K562 (cell line): ENCODE data around the gene EPPIN. TPM values are rescaled to one million over a fixed set of nuclear protein-coding genes. Genes with fewer than 3 reads are reported as not detected.

ENCODE experiments used
- ATAC-seq: fragments of 200-7000 bp; cut with Tn5 transposase; 3 replicates; pipeline ENCODE4 v1.9.1; 2020; ENCODE audit warnings: moderate library complexity
- BruUV-seq: library from RNA; stranded (reverse); fragments of 400-500 nt; replicated peaks from 2 replicates; lab custom pipeline; 2021; lab: Mats Ljungman, UMichigan
- CTCF ChIA-PET: fragments of 300-600 bp; formaldehyde crosslinking; extraction: SDS; loops from one replicate; lab custom pipeline; 2021; ENCODE audit warnings: low intra/inter-chr PET ratio; lab: Yijun Ruan, JAX
- POLR2A ChIA-PET: fragments of 300-600, 350-650 bp; sonication (Branson Sonifier 250); formaldehyde crosslinking; extraction: SDS; loops from one replicate; lab custom pipeline; 2021; ENCODE audit warnings: antibody characterized with exemption, inconsistent platforms; lab: Yijun Ruan, JAX
- DNase-seq, 4 experiments: peaks; one replicate each; pipeline versions ENCODE4 v3.0.0 to v3.0.0-alpha.2; 2011 to 2018; ENCODE audit warnings: low spot score in 3 of 4, mixed read lengths in 3 of 4; ENCODE audit errors: extremely low read depth in 1 of 4
- FAIRE-seq: peaks from 2 replicates; lab custom pipeline; 2011; peaks lifted over from hg19 to GRCh38; lab: Jason Lieb, UNC
- H2AFZ ChIP-seq: 2 replicates; pipeline ENCODE4 v1.6.0; 2011; ENCODE audit warnings: low read depth, low read length, control low read depth, inconsistent platforms
- H3K27ac ChIP-seq: fragments of 200-600 bp; 3 replicates; pipeline ENCODE4 v1.8.0; 2011; ENCODE audit warnings: low read depth, mild to moderate bottlenecking, control low read depth, inconsistent platforms, low read length, moderate library complexity, mixed read lengths; ENCODE audit errors: extremely low read depth
- H3K27me3 ChIP-seq, 2 experiments: fragments of 300-600 bp in 1 of 2; 2 replicates in 1 of 2; 3 replicates in 1 of 2; pipeline versions ENCODE4 v1.6.0 to v1.8.0; 2011; ENCODE audit warnings: inconsistent platforms in 2 of 2, low read length in 2 of 2, mild to moderate bottlenecking in 1 of 2, mixed read lengths in 1 of 2, moderate library complexity in 1 of 2; ENCODE audit not compliant: control insufficient read depth in 2 of 2, insufficient read depth in 2 of 2
- H3K36me3 ChIP-seq: fragments of 300-600 bp; 3 replicates; pipeline ENCODE4 v1.8.0; 2011; ENCODE audit warnings: mild to moderate bottlenecking, low read length, inconsistent platforms; ENCODE audit not compliant: control insufficient read depth, insufficient read depth
- H3K4me1 ChIP-seq, 2 experiments: fragments of 200-600 bp in 1 of 2; replicated peaks in 1 of 2; 2 replicates in 1 of 2; 3 replicates in 1 of 2; pipeline versions ENCODE4 v1.5.1 to v1.8.0; 2011; ENCODE audit warnings: inconsistent platforms in 2 of 2, low read length in 2 of 2, mild to moderate bottlenecking in 1 of 2, mixed read lengths in 1 of 2, moderate library complexity in 1 of 2; ENCODE audit not compliant: control insufficient read depth in 2 of 2, insufficient read depth in 2 of 2
- H3K4me2 ChIP-seq: 2 replicates; pipeline ENCODE4 v1.6.1; 2011; ENCODE audit warnings: low read length, control low read depth, inconsistent platforms, mixed read lengths; ENCODE audit not compliant: insufficient read depth
- H3K4me3 ChIP-seq: fragments of 200-600 bp; sonication (generic), shearing (Covaris generic); 2 replicates; pipeline ENCODE4 v1.5.1; 2016; ENCODE audit warnings: control low read depth, inconsistent platforms
- H3K79me2 ChIP-seq: fragments of 200-600 bp; 3 replicates; pipeline ENCODE4 v1.8.0; 2011; ENCODE audit warnings: low read length, inconsistent platforms; ENCODE audit not compliant: control insufficient read depth, insufficient read depth
- H3K9ac ChIP-seq, 2 experiments: 2 replicates each; pipeline versions ENCODE4 v1.6.0 to v1.6.1; 2011; ENCODE audit warnings: low read depth in 2 of 2, low read length in 2 of 2, control low read depth in 1 of 2, inconsistent platforms in 1 of 2, mild to moderate bottlenecking in 1 of 2, mixed read lengths in 1 of 2; ENCODE audit not compliant: insufficient read depth in 1 of 2
- H3K9me1 ChIP-seq: one replicate; pipeline ENCODE4 v1.6.0; 2011; ENCODE audit warnings: inconsistent platforms, mild to moderate bottlenecking, low read length, moderate library complexity; ENCODE audit not compliant: control insufficient read depth, insufficient read depth
- H3K9me3 ChIP-seq: replicated peaks from 2 replicates; pipeline ENCODE4 v1.5.1; 2011; ENCODE audit warnings: low read depth, low read length, inconsistent platforms; ENCODE audit not compliant: control insufficient read depth, insufficient read depth
- H4K20me1 ChIP-seq: replicated peaks from 2 replicates; pipeline ENCODE4 v1.6.1; 2011; ENCODE audit warnings: low read length, inconsistent platforms, mixed read lengths; ENCODE audit not compliant: control insufficient read depth, insufficient read depth
- NFE2 ChIP-seq: IDR thresholded peaks from 2 replicates; pipeline ENCODE4 v1.6.1; 2014; ENCODE audit warnings: antibody characterized with exemption, low read depth
- RAD21 ChIP-seq, 2 experiments: fragments of 250-450 bp in 1 of 2; fragments of 450-650 bp in 1 of 2; sonication (Bioruptor Pico) in 1 of 2; formaldehyde crosslinking in 1 of 2; IDR thresholded peaks in 1 of 2; conservative IDR thresholded peaks in 1 of 2; 2 replicates each; pipeline versions ENCODE4 v1.4.0 to v1.8.0; 2020 to 2022; ENCODE audit warnings: mild to moderate bottlenecking in 2 of 2, moderate library complexity in 1 of 2
- SLC30A9 ChIP-seq: fragments of 250-450 bp; sonication (Bioruptor Pico); IDR thresholded peaks from 2 replicates; pipeline ENCODE4 v1.8.0; 2022; ENCODE audit warnings: mild to moderate bottlenecking, moderate library complexity
- ZNF707 ChIP-seq: fragments of 250-450 bp; sonication (Bioruptor Pico); conservative IDR thresholded peaks from 2 replicates; pipeline ENCODE4 v1.8.0; 2022; ENCODE audit warnings: inconsistent platforms, mild to moderate bottlenecking, moderate library complexity
- WGBS: fragments of 100-300 bp; shearing (Covaris generic); methylation state at CpG from one replicate; pipeline ENCODE4 v1.1.6; 2016; ENCODE audit warnings: low coverage, mixed read lengths; ENCODE audit not compliant: insufficient coverage; ENCODE audit errors: missing lambda C conversion rate; 5-methylcytosine and 5-hydroxymethylcytosine counted together
- in situ Hi-C: fragments of 300-500 bp; cut with MboI; formaldehyde crosslinking; loops from 4 replicates; pipeline ENCODE4 v1.15.0; 2018; ENCODE audit warnings: inconsistent platforms, mixed read lengths
- intact Hi-C: fragments of 100-400 bp; cut with micrococcal nuclease; formaldehyde crosslinking; loops from 2 replicates; pipeline ENCODE4 v1.14.2; 2022
- polyA plus RNA-seq, 8 experiments: library from polyadenylated mRNA; depleted of rRNA in 4 of 8; stranded (reverse) in 5 of 8; unstranded in 3 of 8; fragments of >200 nt; fragmentation: Nextera tagmentation in 2 of 8; fragmentation: Illumina TruSeq in 1 of 8; extraction: Ambion mirVana in 2 of 8; extraction: Trizol in 1 of 8; gene quantifications; 2 replicates each; pipeline versions ENCODE4 v1.2.1 to v1.2.3, GENCODE V29; 2011 to 2014; ENCODE audit warnings: inconsistent platforms in 1 of 8, missing spikeins in 1 of 8
- total RNA-seq, 7 experiments: library from RNA; depleted of rRNA in 6 of 7; stranded (reverse); fragments of >200 nt in 6 of 7; fragmentation: Illumina TruSeq in 2 of 7; extraction: Trizol in 2 of 7; gene quantifications; 2 replicates each; pipeline versions ENCODE4 v1.2.1 to v1.2.3, GENCODE V29; 2011 to 2021; ENCODE audit warnings: low replicate concordance in 1 of 7
- TF ChIP-seq, protein P1 (sequence below), 3 experiments: IDR thresholded peaks in 2 of 3; conservative IDR thresholded peaks in 1 of 3; 2 replicates each; pipeline ENCODE4 v1.5.1; 2011 to 2012; ENCODE audit warnings: low read length in 3 of 3, mild to moderate bottlenecking in 3 of 3, control low read depth in 2 of 3, improper control_type of control experiment in 1 of 3, inconsistent platforms in 1 of 3, low read depth in 1 of 3, mixed read lengths in 1 of 3, moderate library complexity in 1 of 3; ENCODE audit not compliant: insufficient read depth in 2 of 3
- TF ChIP-seq, protein P2 (sequence below), 2 experiments: fragments of 450-650 bp; formaldehyde crosslinking in 1 of 2; IDR thresholded peaks; 2 replicates each; pipeline versions ENCODE4 v1.4.0 to v1.6.1; 2014 to 2020; ENCODE audit warnings: mild to moderate bottlenecking in 2 of 2, borderline replicate concordance in 1 of 2, low read depth in 1 of 2

EPPIN gene
- total and polyA plus RNA-seq, 9 of the 15 experiments (the other 6 are each of a cell fraction or from before 2014, with no cell fraction given): not detected

DNA sequence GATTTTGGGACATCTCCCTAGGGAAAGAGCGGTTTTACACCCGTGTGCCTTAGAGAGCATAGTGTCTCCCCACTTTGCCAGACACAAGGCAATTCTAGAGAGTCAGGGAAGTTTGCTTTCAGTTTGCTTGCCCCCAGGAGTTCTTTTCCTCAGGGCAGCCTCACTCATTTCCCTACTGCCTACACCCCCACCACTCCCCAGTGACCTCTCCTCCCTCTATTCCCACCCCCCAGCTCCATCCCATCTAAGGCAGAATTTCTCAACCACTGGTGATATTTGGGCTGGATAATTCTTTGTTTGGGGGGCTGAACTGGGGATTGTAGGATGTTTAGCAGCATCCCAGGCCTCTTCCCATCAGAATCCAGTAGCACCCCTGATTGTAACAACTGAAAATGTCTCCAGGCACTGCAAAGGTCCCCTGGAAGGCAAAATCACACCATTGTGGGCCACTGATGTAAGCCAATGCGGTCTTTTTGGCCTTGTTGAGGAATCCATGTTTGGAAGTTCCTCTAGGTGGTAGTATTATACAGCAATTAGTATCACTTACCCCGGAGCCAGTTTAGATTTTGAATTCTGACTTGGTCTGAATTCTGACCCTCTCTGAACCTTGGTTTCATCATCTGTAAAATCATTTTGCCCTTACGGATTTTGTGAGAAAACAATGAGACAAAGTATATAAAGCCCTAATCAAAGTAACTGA lies 1.3 kb downstream of the EPPIN start:
- intact Hi-C loops (loop anchor here (1.0 to 10.0 kb wide), 2 partner anchors 225 to 231 kb away; no protein-coding TSS in a partner anchor), in situ Hi-C loops (no loop called here)
- TF ChIP-seq, protein P1, sequence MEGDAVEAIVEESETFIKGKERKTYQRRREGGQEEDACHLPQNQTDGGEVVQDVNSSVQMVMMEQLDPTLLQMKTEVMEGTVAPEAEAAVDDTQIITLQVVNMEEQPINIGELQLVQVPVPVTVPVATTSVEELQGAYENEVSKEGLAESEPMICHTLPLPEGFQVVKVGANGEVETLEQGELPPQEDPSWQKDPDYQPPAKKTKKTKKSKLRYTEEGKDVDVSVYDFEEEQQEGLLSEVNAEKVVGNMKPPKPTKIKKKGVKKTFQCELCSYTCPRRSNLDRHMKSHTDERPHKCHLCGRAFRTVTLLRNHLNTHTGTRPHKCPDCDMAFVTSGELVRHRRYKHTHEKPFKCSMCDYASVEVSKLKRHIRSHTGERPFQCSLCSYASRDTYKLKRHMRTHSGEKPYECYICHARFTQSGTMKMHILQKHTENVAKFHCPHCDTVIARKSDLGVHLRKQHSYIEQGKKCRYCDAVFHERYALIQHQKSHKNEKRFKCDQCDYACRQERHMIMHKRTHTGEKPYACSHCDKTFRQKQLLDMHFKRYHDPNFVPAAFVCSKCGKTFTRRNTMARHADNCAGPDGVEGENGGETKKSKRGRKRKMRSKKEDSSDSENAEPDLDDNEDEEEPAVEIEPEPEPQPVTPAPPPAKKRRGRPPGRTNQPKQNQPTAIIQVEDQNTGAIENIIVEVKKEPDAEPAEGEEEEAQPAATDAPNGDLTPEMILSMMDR (IDR thresholded peaks at IDR 0.05 in 2 of 3, conservative IDR thresholded peaks at IDR 0.05 in 1 of 3; ENCODE audit: insufficient read depth in 2 of 3, low read depth in 1 of 3, low read length in 3 of 3): peak; percentile 34 to 59 (median 47); a peak in 3 of 6 replicates
- TF ChIP-seq SLC30A9 (CRISPR knock-in tag): no peak
- peak; percentile 62 to 67 for TF ChIP-seq RAD21 (CRISPR knock-in tag; conservative IDR thresholded peaks at IDR 0.05 in 1 of 2, IDR thresholded peaks at IDR 0.05 in 1 of 2)
- no peak for TF ChIP-seq NFE2
- TF ChIP-seq ZNF707 (CRISPR knock-in tag): no peak
- TF ChIP-seq, protein P2, sequence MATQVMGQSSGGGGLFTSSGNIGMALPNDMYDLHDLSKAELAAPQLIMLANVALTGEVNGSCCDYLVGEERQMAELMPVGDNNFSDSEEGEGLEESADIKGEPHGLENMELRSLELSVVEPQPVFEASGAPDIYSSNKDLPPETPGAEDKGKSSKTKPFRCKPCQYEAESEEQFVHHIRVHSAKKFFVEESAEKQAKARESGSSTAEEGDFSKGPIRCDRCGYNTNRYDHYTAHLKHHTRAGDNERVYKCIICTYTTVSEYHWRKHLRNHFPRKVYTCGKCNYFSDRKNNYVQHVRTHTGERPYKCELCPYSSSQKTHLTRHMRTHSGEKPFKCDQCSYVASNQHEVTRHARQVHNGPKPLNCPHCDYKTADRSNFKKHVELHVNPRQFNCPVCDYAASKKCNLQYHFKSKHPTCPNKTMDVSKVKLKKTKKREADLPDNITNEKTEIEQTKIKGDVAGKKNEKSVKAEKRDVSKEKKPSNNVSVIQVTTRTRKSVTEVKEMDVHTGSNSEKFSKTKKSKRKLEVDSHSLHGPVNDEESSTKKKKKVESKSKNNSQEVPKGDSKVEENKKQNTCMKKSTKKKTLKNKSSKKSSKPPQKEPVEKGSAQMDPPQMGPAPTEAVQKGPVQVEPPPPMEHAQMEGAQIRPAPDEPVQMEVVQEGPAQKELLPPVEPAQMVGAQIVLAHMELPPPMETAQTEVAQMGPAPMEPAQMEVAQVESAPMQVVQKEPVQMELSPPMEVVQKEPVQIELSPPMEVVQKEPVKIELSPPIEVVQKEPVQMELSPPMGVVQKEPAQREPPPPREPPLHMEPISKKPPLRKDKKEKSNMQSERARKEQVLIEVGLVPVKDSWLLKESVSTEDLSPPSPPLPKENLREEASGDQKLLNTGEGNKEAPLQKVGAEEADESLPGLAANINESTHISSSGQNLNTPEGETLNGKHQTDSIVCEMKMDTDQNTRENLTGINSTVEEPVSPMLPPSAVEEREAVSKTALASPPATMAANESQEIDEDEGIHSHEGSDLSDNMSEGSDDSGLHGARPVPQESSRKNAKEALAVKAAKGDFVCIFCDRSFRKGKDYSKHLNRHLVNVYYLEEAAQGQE (IDR thresholded peaks at IDR 0.05; ENCODE audit: borderline replicate concordance): peak; percentile 33; the same call in 1 of the 2 replicates
- TF ChIP-seq, protein P2 (CRISPR knock-in tag; IDR thresholded peaks at IDR 0.05; ENCODE audit: low read depth): no peak

More for the DNA sequence above, 1.3 kb downstream of the EPPIN start:
- DNase-seq: peak; percentile 16 to 31 (median 28)
- Histone ChIP-seq H2AFZ (no peak overlapping the region), H3K9me1 (no peaks in the 10 kb centered on the region), H3K4me3 (no peak overlapping the region), H3K27me3 (peaks cover 0 to 7% of the 10 kb centered on the region in 2 experiments; a peak in 2 of 5 replicates), H3K79me2 (no peaks in the 10 kb centered on the region), H3K9me3 (no peaks in the 10 kb centered on the region), H3K4me2 (no peak overlapping the region), H3K27ac (no peak overlapping the region), H3K4me1 (no peaks in the 10 kb centered on the region), H4K20me1 (no peaks in the 10 kb centered on the region), H3K9ac (no peak overlapping the region), H3K36me3 (no peaks in the 10 kb centered on the region)
- ATAC-seq: peak; percentile 75
- no TSS peak for BruUV-seq
- FAIRE-seq: no peak
- WGBS: 0% methylated on average over 5 of the region's 5 CpGs
- CTCF ChIA-PET: interaction anchor here (2.7 kb wide), 1 partner anchor 226 kb away, joined by 24 read pairs; no protein-coding TSS in a partner anchor
- POLR2A ChIA-PET: interaction anchor here (0.6 kb wide), 1 partner anchor 406 kb away, joined by 4 read pairs; no protein-coding TSS in a partner anchor
